Dendritic cell treated with granulocyte-macrophage colony-stimulating factor and Interleukin-4, amounts not matched to agents 40 ng/mL and 50 ng/mL, for 4 days (primary cell): Measurements from ENCODE around the gene RSPH1.

Source experiments
- H3K27ac Mint-ChIP-seq: one replicate; pipeline ENCODE4 v1.8.0; 2022; ENCODE audit warnings: mild to moderate bottlenecking, mixed read lengths
- H3K27me3 Mint-ChIP-seq: one replicate; pipeline ENCODE4 v1.8.0; 2022; ENCODE audit warnings: mild to moderate bottlenecking, mixed read lengths
- H3K36me3 Mint-ChIP-seq: one replicate; pipeline ENCODE4 v1.8.0; 2022; ENCODE audit warnings: low read depth, mixed read lengths
- H3K4me1 Mint-ChIP-seq: one replicate; pipeline ENCODE4 v1.8.0; 2022; ENCODE audit warnings: low read depth, mixed read lengths
- H3K4me3 Mint-ChIP-seq: one replicate; pipeline ENCODE4 v1.8.0; 2022; ENCODE audit warnings: mild to moderate bottlenecking, moderate library complexity, mixed read lengths
- H3K9me3 Mint-ChIP-seq: one replicate; pipeline ENCODE4 v1.8.0; 2022; ENCODE audit warnings: mixed read lengths
- intact Hi-C: fragments of 100-400 bp; cut with micrococcal nuclease; formaldehyde crosslinking; loops from one replicate; pipeline ENCODE4 v1.15.0; 2022

Gene RSPH1

GRCh38 chr21:42432695-42433094 lies 63.3 kb downstream of the RSPH1 start:
- Mint-ChIP-seq H3K27ac (no peak overlapping the region), H3K36me3 (no peaks in the 10 kb centered on the region), H3K4me3 (no peak overlapping the region), H3K4me1 (peaks cover 6% of the 10 kb centered on the region), H3K27me3 (peaks cover 13% of the 10 kb centered on the region), H3K9me3 (peaks cover 6% of the 10 kb centered on the region)
- intact Hi-C loops, result no loop called here

DNA sequence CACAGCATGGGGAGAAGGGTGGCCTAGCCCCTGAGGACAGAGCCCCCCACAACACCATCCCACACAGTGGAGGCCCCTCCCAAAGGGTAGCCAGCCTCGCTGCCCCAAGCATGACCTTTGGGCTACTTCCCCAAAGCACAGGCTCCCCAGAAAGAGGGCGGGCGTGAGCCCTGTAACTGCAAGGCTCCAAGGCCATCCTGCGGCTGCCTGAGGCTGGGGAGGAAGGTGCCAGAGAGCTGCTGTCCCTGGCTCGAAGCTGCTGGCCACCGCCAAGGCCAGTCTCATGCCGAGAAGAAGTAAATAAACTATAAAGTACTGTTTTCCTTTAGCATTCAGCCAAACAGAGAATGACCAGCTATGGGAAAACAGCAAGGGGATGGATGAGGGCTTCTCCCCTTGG lies 64.8 kb downstream of the RSPH1 start:
- no peak overlapping the region for H3K27ac Mint-ChIP-seq
- intact Hi-C loops, result no loop called here
- H3K36me3 Mint-ChIP-seq, result no peaks in the 10 kb centered on the region
- peaks cover 10% of the 10 kb centered on the region for H3K27me3 Mint-ChIP-seq
- H3K4me1 Mint-ChIP-seq, result peaks cover 6% of the 10 kb centered on the region
- no peak overlapping the region for H3K4me3 Mint-ChIP-seq
- H3K9me3 Mint-ChIP-seq, result peaks cover 6% of the 10 kb centered on the region

- Mint-ChIP-seq H3K9me3 (peaks cover 6% of the 10 kb centered on the region), H3K27me3 (peaks cover 10% of the 10 kb centered on the region), H3K27ac (no peak overlapping the region), H3K4me3 (no peak overlapping the region), H3K36me3 (no peaks in the 10 kb centered on the region), H3K4me1 (peaks cover 11% of the 10 kb centered on the region)
- intact Hi-C loops, result no loop called here
These were observed 65.5 kb downstream of the RSPH1 start for GRCh38 chr21:42430521-42430920.

GRCh38 chr21:42429856-42430255 lies 66.2 kb downstream of the RSPH1 start:
- H3K27me3 Mint-ChIP-seq, result peaks cover 8% of the 10 kb centered on the region
- intact Hi-C loops, result no loop called here
- no peaks in the 10 kb centered on the region for H3K36me3 Mint-ChIP-seq

DNA sequence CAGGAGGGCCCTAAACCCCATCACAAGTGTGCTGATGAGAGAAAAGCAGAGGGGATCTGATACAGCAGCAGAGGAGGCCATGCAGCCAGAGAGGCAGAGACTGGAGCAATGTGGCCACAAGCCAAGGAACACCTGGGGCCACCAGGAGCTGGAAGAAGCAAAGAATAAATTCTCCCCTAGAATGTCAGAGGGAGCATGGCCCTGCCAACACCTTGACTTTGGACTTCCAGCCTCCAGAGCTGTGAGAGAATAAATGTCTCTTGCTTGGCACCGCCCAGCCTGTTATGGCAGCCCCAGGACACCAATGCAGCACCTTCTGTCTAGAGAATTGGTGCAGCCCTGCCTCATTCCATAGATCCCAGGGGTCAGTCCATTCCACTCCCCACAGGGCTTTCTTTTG lies 67.0 kb downstream of the RSPH1 start:
- intact Hi-C loops, result no loop called here
- Mint-ChIP-seq H3K4me1 (peaks cover 23% of the 10 kb centered on the region), H3K27ac (no peak overlapping the region), H3K4me3 (no peak overlapping the region), H3K36me3 (no peaks in the 10 kb centered on the region), H3K27me3 (peaks cover 5% of the 10 kb centered on the region), H3K9me3 (peaks cover 6% of the 10 kb centered on the region)

More at GRCh38 chr21:42429856-42430255, 66.2 kb downstream of the RSPH1 start:
- Mint-ChIP-seq H3K4me1 (peaks cover 18% of the 10 kb centered on the region), H3K9me3 (peaks cover 6% of the 10 kb centered on the region), H3K4me3 (no peak overlapping the region), H3K27ac (no peak overlapping the region)

GRCh38 chr21:42427809-42428419 lies 68.1 kb downstream of the RSPH1 start:
- Mint-ChIP-seq H3K27ac (no peak overlapping the region), H3K36me3 (no peaks in the 10 kb centered on the region), H3K4me1 (peaks cover 32% of the 10 kb centered on the region), H3K4me3 (no peak overlapping the region), H3K27me3 (peaks cover 6% of the 10 kb centered on the region), H3K9me3 (peaks cover 6% of the 10 kb centered on the region)
- intact Hi-C loops, result no loop called here

GRCh38 chr21:42426876-42427480 lies 69.0 kb downstream of the RSPH1 start:
- no peaks in the 10 kb centered on the region for H3K36me3 Mint-ChIP-seq
- H3K9me3 Mint-ChIP-seq, result no peaks in the 10 kb centered on the region
- no peak overlapping the region for H3K4me3 Mint-ChIP-seq
- peaks cover 6% of the 10 kb centered on the region for H3K27me3 Mint-ChIP-seq
- peaks cover 33% of the 10 kb centered on the region for H3K4me1 Mint-ChIP-seq
- H3K27ac Mint-ChIP-seq, result no peak overlapping the region
- intact Hi-C loops, result no loop called here

GRCh38 chr21:42426424-42426823 lies 69.6 kb downstream of the RSPH1 start:
- Mint-ChIP-seq H3K36me3 (no peaks in the 10 kb centered on the region), H3K4me1 (peaks cover 33% of the 10 kb centered on the region), H3K4me3 (no peak overlapping the region), H3K27me3 (peaks cover 6% of the 10 kb centered on the region), H3K9me3 (no peaks in the 10 kb centered on the region), H3K27ac (no peak overlapping the region)
- intact Hi-C loops, result no loop called here

DNA sequence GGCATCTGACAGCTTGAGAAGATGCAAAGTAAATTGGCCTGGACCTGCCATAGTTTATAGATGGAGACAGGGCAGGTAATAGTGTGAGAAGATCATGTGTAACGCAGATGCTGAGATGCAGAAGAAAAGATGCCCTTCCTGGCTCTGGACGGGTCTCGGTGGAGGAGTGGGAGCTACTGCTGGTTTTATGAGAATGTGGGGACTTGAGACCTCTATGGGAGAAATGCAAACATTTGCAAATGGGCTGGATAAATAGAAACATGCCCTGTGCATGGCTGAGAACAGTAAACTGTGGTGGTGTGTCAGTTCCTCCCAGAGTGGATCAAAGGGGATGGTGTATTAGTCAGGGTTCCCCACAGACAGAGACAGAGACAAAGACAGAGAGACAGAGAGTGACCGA lies 70.4 kb downstream of the RSPH1 start:
- Mint-ChIP-seq H3K27me3 (peaks cover 6% of the 10 kb centered on the region), H3K4me1 (peaks cover 27% of the 10 kb centered on the region), H3K9me3 (no peaks in the 10 kb centered on the region), H3K4me3 (no peak overlapping the region), H3K27ac (no peak overlapping the region), H3K36me3 (no peaks in the 10 kb centered on the region)
- intact Hi-C loops, result no loop called here

DNA sequence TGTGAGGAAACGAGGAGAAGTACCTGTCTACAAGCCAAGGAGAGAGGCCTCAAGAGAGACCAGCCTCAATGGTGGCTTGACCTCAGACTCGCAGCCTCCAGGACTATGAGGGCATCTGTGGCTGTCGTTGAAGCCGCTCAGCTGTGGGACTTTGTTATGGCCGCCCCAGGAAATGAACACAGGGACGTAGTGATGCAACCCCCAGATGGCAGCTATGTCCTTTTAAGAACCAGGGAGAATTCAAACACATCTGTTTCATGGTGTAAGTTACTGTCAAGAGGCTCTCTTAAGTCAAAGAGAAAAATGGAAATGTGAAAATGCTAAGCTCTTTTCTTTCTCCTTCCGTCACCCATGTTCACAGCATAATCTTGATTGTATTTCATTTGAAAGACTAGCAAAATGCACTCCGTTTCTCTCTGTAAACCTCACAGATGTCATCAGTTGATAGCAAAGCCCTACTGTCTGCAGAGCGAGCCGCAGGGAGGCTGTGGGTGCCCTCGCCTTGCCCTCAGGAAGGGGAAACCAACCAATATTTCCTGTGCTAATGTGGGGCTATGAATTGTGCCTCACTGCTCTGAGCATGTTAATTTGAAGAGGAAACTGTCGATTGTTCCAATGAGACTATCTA lies 71.0 kb downstream of the RSPH1 start:
- peaks cover 27% of the 10 kb centered on the region for H3K4me1 Mint-ChIP-seq
- no peaks in the 10 kb centered on the region for H3K36me3 Mint-ChIP-seq
- no peaks in the 10 kb centered on the region for H3K9me3 Mint-ChIP-seq
- H3K4me3 Mint-ChIP-seq, result no peak overlapping the region
- no peak overlapping the region for H3K27ac Mint-ChIP-seq
- intact Hi-C loops, result no loop called here
- peaks cover 6% of the 10 kb centered on the region for H3K27me3 Mint-ChIP-seq

GRCh38 chr21:42423685-42424084 lies 72.3 kb downstream of the RSPH1 start:
- intact Hi-C loops, result no loop called here
- no peaks in the 10 kb centered on the region for H3K9me3 Mint-ChIP-seq
- H3K4me3 Mint-ChIP-seq, result no peak overlapping the region
- H3K36me3 Mint-ChIP-seq, result no peaks in the 10 kb centered on the region
- peaks cover 6% of the 10 kb centered on the region for H3K27me3 Mint-ChIP-seq
- peaks cover 27% of the 10 kb centered on the region for H3K4me1 Mint-ChIP-seq
- H3K27ac Mint-ChIP-seq, result no peak overlapping the region

- no peak overlapping the region for H3K27ac Mint-ChIP-seq
- H3K4me1 Mint-ChIP-seq, result peaks cover 27% of the 10 kb centered on the region
- no peaks in the 10 kb centered on the region for H3K36me3 Mint-ChIP-seq
- no peaks in the 10 kb centered on the region for H3K9me3 Mint-ChIP-seq
- peaks cover 6% of the 10 kb centered on the region for H3K27me3 Mint-ChIP-seq
- intact Hi-C loops, result no loop called here
- no peak overlapping the region for H3K4me3 Mint-ChIP-seq
These were observed 72.8 kb downstream of the RSPH1 start for GRCh38 chr21:42423197-42423675.
